ENCODE data around the gene PTPRN2.
"Not testable (repeated sequence)": the region's sequence is repeated elsewhere in the genome, so short reads cannot be mapped to it uniquely, and the experiment has no call there.

Gene PTPRN2

DNA sequence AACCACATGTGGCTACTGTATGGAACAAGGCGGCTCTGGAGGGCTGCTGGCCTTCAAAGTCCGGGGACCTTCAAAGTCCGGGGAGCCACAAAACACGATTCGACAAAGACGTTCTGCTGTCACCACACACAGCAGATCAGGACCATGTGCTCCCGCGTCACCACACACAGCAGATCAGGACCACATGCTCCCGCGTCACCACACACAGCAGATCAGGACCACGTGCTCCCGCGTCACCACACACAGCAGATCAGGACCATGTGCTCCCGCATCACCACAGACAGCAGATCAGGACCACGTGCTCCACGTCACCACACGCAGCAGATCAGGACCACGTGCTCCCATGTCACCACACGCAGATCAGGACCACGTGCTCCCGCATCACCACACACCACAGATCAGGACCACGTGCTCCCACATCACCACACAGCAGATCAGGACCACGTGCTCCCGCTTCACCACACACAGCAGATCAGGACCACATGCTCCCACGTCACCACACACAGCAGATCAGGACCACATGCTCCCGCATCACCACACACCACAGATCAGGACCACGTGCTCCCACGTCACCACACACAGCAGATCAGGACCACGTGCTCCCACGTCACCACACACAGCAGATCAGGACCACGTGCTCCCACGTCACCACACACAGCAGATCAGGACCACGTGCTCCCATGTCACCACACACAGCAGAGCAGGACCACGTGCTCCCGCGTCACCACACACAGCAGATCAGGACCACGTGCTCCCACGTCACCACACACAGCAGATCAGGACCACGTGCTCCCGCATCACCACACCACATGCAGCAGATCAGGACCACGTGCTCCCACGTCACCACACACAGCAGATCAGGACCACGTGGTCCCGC, 1024.9 kb downstream of the PTPRN2 start:
- not testable (repeated sequence) for H3K4me3 ChIP-seq (ENCODE audit: low read depth, low read length); H3K4me1 ChIP-seq (ENCODE audit: control insufficient read depth, insufficient read depth, low read length); H3K36me3 ChIP-seq (ENCODE audit: control insufficient read depth, insufficient read depth, low read length); H3K9ac ChIP-seq (ENCODE audit: low read length); H3K27ac ChIP-seq (ENCODE audit: low read depth, low read length); H3K27me3 ChIP-seq (ENCODE audit: control insufficient read depth, insufficient read depth, low read length)
- peaks cover 12% of the 10 kb centered on the region for H3K9me3 ChIP-seq (ENCODE audit: control insufficient read depth, insufficient read depth, low read depth, low read length)

- Histone ChIP-seq H3K36me3 (ENCODE audit: control insufficient read depth, insufficient read depth, low read length) (no peaks in the 10 kb centered on the region), H3K27ac (ENCODE audit: low read depth, low read length) (no peak overlapping the region), H3K27me3 (ENCODE audit: control insufficient read depth, insufficient read depth, low read length) (no peaks in the 10 kb centered on the region; the same call in 1 of the 2 replicates), H3K4me3 (ENCODE audit: low read depth, low read length) (no peak overlapping the region), H3K9ac (ENCODE audit: low read length) (no peak overlapping the region), H3K9me3 (ENCODE audit: control insufficient read depth, insufficient read depth, low read depth, low read length) (peaks cover 14% of the 10 kb centered on the region), H3K4me1 (ENCODE audit: control insufficient read depth, insufficient read depth, low read length) (no peaks in the 10 kb centered on the region)
Measured at GRCh38 chr7:157561816-157562410, 1025.7 kb downstream of the PTPRN2 start.

- no peak overlapping the region for H3K27ac ChIP-seq (ENCODE audit: low read depth, low read length)
- no peak overlapping the region for H3K4me3 ChIP-seq (ENCODE audit: low read depth, low read length)
- no peak overlapping the region for H3K9ac ChIP-seq (ENCODE audit: low read length)
- H3K9me3 ChIP-seq (ENCODE audit: control insufficient read depth, insufficient read depth, low read depth, low read length): peaks cover 19% of the 10 kb centered on the region
- no peaks in the 10 kb centered on the region; the same call in 1 of the 2 replicates for H3K27me3 ChIP-seq (ENCODE audit: control insufficient read depth, insufficient read depth, low read length)
- H3K4me1 ChIP-seq (ENCODE audit: control insufficient read depth, insufficient read depth, low read length): no peaks in the 10 kb centered on the region
- no peaks in the 10 kb centered on the region for H3K36me3 ChIP-seq (ENCODE audit: control insufficient read depth, insufficient read depth, low read length)
Measured at GRCh38 chr7:157561523-157561785, 1026.2 kb downstream of the PTPRN2 start.

DNA sequence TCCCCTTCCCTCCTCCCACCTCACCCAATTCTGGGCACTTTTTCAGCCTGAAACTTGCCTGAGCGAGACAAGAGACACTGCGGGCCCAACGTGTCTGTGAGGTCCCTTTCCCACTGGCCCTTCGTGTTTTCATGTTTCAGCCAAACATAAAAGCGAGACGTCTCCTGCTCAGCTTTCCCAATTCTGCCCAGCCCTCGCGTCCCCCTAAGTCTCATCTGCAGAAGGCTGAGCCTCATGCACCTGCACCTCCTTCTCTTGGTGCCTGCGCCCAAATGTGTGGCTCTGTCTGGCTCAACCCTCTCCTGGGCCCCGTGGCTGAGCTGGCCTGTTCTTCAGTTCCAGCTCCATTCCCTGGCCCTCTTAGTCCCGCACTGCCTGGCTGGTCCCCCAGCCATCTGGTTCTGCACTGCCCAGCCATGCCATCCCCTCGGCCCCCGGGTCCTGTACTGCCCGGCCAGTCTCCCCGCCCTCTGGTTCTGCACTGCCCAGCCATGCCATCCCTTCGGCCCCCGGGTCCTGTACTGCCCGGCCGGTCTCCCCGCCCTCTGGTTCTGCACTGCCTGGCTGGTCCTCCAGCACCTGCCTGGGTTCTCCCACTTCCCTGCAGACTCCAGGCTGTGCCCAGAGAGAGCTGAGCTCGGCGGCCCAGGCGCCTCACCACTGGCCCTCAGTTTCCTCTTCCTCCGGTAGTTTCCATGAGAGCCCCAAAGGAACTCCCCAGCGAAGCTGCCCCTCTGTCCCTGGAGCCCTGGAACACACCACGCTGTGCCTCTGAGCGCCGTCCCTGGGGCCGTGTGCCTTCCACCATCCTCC, 1026.7 kb downstream of the PTPRN2 start:
- H3K27me3 ChIP-seq (ENCODE audit: control insufficient read depth, insufficient read depth, low read length): no peaks in the 10 kb centered on the region; the same call in 1 of the 2 replicates
- no peaks in the 10 kb centered on the region for H3K36me3 ChIP-seq (ENCODE audit: control insufficient read depth, insufficient read depth, low read length)
- no peak overlapping the region for H3K4me3 ChIP-seq (ENCODE audit: low read depth, low read length)
- H3K27ac ChIP-seq (ENCODE audit: low read depth, low read length): no peak overlapping the region
- peaks cover 23% of the 10 kb centered on the region for H3K9me3 ChIP-seq (ENCODE audit: control insufficient read depth, insufficient read depth, low read depth, low read length)
- H3K4me1 ChIP-seq (ENCODE audit: control insufficient read depth, insufficient read depth, low read length): no peaks in the 10 kb centered on the region
- H3K9ac ChIP-seq (ENCODE audit: low read length): no peak overlapping the region

DNA sequence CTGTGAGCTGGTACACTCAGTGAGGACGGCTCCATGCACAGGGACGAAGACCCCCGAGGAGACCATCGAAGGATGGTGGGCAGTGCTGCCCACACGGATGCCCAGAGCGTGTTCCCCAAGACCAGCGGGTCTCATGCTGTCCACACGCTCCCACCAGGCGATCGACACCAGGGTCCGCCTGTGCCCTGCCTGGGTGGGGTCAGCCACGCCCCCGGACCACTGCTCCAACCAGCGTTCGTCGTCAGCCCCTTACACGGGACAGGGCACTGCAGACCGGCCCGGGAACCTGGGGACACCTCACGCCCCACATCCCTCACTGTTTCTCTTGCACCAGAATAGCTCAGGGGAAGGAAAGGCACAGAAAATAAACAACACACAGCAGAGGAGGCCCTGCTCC, 1027.4 kb downstream of the PTPRN2 start:
- H3K4me1 ChIP-seq (ENCODE audit: control insufficient read depth, insufficient read depth, low read length): no peaks in the 10 kb centered on the region
- H3K4me3 ChIP-seq (ENCODE audit: low read depth, low read length): no peak overlapping the region
- H3K9me3 ChIP-seq (ENCODE audit: control insufficient read depth, insufficient read depth, low read depth, low read length): peaks cover 23% of the 10 kb centered on the region
- no peak overlapping the region for H3K9ac ChIP-seq (ENCODE audit: low read length)
- no peak overlapping the region for H3K27ac ChIP-seq (ENCODE audit: low read depth, low read length)
- no peaks in the 10 kb centered on the region; the same call in 1 of the 2 replicates for H3K27me3 ChIP-seq (ENCODE audit: control insufficient read depth, insufficient read depth, low read length)
- H3K36me3 ChIP-seq (ENCODE audit: control insufficient read depth, insufficient read depth, low read length): no peaks in the 10 kb centered on the region

- Histone ChIP-seq H3K27me3 (ENCODE audit: control insufficient read depth, insufficient read depth, low read length) (no peaks in the 10 kb centered on the region; the same call in 1 of the 2 replicates), H3K27ac (ENCODE audit: low read depth, low read length) (no peak overlapping the region), H3K4me3 (ENCODE audit: low read depth, low read length) (no peak overlapping the region), H3K9me3 (ENCODE audit: control insufficient read depth, insufficient read depth, low read depth, low read length) (peaks cover 23% of the 10 kb centered on the region), H3K4me1 (ENCODE audit: control insufficient read depth, insufficient read depth, low read length) (no peaks in the 10 kb centered on the region), H3K36me3 (ENCODE audit: control insufficient read depth, insufficient read depth, low read length) (no peaks in the 10 kb centered on the region), H3K9ac (ENCODE audit: low read length) (no peak overlapping the region)
Measured at GRCh38 chr7:157559596-157560257, 1027.9 kb downstream of the PTPRN2 start.

DNA sequence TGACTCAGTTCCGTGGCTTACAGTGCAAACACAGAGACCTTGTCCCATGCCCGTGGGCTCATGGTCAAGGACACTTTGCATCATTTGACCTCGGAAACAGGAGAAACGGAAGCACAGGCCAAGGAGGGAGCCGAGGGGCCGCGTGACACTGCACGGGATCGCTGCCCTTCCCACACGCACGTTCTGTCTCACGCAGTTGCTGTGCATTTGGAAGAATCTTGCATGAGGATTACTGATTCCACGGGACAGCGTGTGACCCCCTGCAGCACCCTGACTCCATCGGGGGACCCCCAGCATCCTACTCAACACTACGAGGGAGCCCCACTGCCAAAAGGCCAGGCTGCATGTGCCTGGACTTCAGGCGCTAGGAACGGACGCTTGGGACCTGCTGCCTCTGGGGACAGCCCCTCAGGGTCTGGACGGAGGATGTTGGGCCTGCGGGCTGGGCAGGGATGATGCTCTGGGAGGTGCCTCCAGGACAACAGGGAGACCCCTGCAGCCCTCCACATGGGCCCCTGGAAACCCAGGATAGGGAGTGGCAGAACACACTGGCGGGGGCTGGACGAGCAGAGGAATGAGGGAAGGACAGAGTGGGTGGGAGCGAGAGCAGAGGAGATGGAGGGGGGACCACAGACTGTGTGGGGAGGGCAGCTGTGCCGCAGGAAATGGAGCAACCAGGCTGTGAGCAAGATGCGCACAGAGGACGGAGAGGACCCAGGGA, 1028.6 kb downstream of the PTPRN2 start:
- Histone ChIP-seq H3K9me3 (ENCODE audit: control insufficient read depth, insufficient read depth, low read depth, low read length) (peaks cover 23% of the 10 kb centered on the region), H3K27ac (ENCODE audit: low read depth, low read length) (no peak overlapping the region), H3K27me3 (ENCODE audit: control insufficient read depth, insufficient read depth, low read length) (no peaks in the 10 kb centered on the region; the same call in 1 of the 2 replicates), H3K36me3 (ENCODE audit: control insufficient read depth, insufficient read depth, low read length) (no peaks in the 10 kb centered on the region), H3K4me1 (ENCODE audit: control insufficient read depth, insufficient read depth, low read length) (no peaks in the 10 kb centered on the region), H3K4me3 (ENCODE audit: low read depth, low read length) (no peak overlapping the region), H3K9ac (ENCODE audit: low read length) (no peak overlapping the region)

- no peaks in the 10 kb centered on the region for H3K36me3 ChIP-seq (ENCODE audit: control insufficient read depth, insufficient read depth, low read length)
- no peak overlapping the region for H3K9ac ChIP-seq (ENCODE audit: low read length)
- H3K4me3 ChIP-seq (ENCODE audit: low read depth, low read length): no peak overlapping the region
- H3K9me3 ChIP-seq (ENCODE audit: control insufficient read depth, insufficient read depth, low read depth, low read length): peaks cover 20% of the 10 kb centered on the region; the same call in 1 of the 2 replicates
- no peaks in the 10 kb centered on the region; the same call in 1 of the 2 replicates for H3K27me3 ChIP-seq (ENCODE audit: control insufficient read depth, insufficient read depth, low read length)
- H3K4me1 ChIP-seq (ENCODE audit: control insufficient read depth, insufficient read depth, low read length): no peaks in the 10 kb centered on the region
- H3K27ac ChIP-seq (ENCODE audit: low read depth, low read length): no peak overlapping the region
Measured at GRCh38 chr7:157558516-157558874, 1029.1 kb downstream of the PTPRN2 start.

- Histone ChIP-seq H3K4me1 (ENCODE audit: control insufficient read depth, insufficient read depth, low read length) (no peaks in the 10 kb centered on the region), H3K9me3 (ENCODE audit: control insufficient read depth, insufficient read depth, low read depth, low read length) (peaks cover 18% of the 10 kb centered on the region; the same call in 1 of the 2 replicates), H3K9ac (ENCODE audit: low read length) (no peak overlapping the region), H3K27me3 (ENCODE audit: control insufficient read depth, insufficient read depth, low read length) (peaks cover under 1% of the 10 kb centered on the region; the same call in 1 of the 2 replicates), H3K36me3 (ENCODE audit: control insufficient read depth, insufficient read depth, low read length) (no peaks in the 10 kb centered on the region), H3K27ac (ENCODE audit: low read depth, low read length) (no peak overlapping the region), H3K4me3 (ENCODE audit: low read depth, low read length) (no peak overlapping the region)
Measured at GRCh38 chr7:157558061-157558460, 1029.6 kb downstream of the PTPRN2 start.

DNA sequence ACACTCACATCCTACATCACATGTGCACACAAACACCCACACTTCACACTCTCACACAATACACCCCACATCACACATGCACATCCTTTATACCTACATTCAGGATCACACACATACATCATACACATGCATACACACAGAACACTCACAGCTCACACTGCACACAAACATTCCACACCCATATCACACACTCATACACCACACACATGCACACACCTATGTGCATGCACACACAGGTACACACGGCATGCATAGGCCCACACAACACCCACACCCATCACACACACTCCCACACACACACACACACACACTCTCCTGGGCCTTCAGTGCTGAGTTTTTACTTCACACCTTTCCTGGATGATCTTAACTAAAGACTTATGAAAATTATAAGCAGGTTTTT, 1030.4 kb downstream of the PTPRN2 start:
- Histone ChIP-seq H3K4me1 (ENCODE audit: control insufficient read depth, insufficient read depth, low read length) (no peaks in the 10 kb centered on the region), H3K27me3 (ENCODE audit: control insufficient read depth, insufficient read depth, low read length) (peaks cover 5% of the 10 kb centered on the region; the same call in 1 of the 2 replicates), H3K9me3 (ENCODE audit: control insufficient read depth, insufficient read depth, low read depth, low read length) (peaks cover 11% of the 10 kb centered on the region; the same call in 1 of the 2 replicates), H3K4me3 (ENCODE audit: low read depth, low read length) (no peak overlapping the region), H3K27ac (ENCODE audit: low read depth, low read length) (no peak overlapping the region), H3K9ac (ENCODE audit: low read length) (no peak overlapping the region), H3K36me3 (ENCODE audit: control insufficient read depth, insufficient read depth, low read length) (no peaks in the 10 kb centered on the region)
